Stimulated activated CD4-positive, alpha-beta T cell treated with anti-CD3 and anti-CD28 coated beads, Interleukin-12 subunit alpha, Interleukin-12 subunit beta, amount 100 ng/mL, for 4 hours (primary cell): ENCODE measurements around the gene ASTN2.

Source experiments
- DNase-seq: peaks from one replicate; pipeline ENCODE4 v3.0.0-alpha.2; 2020

The ASTN2 gene

DNA sequence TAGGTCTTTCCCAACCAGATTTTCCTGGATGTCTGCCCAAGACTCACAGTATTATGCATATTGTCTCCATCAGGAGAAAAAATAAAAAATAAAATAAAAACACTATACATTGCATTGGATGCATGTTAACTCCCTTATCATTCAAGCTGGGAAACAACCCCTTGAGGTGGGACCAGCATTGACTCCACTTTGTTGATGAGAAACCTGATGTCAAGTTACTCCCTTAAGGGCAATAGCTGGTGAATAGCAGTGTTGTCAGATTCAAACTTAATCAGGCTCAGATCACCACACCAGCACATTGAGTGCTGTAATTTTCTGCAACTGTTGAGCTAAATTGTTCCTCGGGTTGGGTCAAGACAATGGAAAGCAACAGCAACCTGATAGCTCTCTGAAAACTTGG is 991.7 kb downstream of the ASTN2 start:
- DNase-seq, result no peak

DNA sequence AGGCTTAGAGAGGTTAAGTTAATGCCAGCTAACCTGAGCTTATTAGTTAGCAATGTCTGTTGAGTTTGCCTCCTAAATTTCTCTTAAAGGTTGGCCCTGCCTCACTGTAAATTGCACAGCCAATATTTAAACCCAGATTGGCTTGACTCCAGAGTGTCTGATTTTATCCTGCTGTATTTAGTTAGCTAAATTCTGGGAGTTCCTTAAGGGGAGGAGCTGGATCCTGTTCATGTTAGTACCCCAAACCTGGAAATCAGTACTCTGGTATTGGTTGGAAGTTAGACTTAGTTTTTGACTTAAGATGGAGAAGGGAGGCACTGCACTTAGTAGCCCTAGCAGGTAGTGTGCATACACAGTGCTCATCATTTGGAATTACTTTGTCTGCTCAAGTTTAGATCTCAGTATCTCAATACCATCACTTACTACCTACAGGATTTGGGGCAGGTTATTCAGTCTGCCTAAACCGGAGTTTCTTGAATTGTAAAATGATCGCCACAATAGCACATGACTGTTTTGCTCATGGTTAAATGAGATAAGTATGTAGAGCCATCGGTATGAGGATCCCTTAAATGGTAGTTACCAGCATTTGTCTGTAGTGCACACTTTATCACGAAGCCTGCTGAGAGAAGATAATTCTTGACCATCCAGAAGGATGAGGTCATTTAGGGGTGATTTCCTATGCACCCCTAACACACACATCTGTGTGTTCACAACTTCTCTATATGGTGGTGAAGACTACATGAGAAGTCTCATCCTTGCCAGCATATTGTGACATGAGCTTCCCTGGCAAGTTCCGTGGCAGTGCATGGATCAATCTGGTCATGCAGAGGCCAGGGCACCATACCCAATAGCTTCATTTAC is 992.5 kb downstream of the ASTN2 start:
- DNase-seq, result no peak

DNA sequence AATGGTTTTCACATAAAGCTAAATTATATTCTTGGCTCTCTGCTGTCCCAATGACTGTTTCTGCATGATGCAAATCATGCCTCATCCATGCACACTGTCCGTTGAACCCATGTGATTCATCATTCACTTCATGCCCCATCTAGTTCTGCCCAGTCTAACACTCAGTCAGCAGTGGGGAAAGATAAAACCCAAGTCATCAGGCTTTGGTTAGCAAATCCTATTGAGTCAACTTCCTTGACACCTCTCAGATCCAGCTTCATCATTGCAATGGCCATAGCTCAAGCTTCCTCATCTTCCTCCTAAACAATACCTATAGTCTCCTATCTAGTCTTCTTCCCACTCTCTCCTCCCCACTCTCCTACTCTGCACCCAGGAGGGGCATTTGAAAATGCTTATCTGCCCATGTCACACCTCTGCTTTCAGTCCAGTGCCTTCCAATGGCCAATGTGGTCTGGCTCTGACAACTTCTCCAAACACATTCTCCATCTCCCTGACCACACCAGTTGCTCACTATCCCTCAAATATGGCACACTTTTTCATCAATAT is 993.8 kb downstream of the ASTN2 start:
- DNase-seq, result no peak

DNA sequence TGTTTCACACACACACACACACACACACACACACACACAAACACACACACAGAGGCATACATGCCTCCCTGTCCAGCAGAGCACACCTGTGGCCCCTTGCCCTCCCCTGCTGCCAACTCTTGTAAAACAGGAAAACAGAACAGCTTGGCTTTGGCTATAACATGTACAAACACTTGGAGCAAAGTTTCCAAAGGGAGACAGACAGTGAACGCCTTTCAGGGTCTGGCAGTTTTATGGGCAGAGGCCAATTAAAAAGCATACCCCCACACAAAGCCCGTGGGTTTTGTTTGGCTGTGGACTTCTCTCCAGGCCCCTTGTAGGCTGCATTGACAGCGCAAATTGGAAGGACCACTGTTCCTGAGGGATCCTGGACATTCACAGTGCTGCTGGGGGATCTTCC is 995.7 kb downstream of the ASTN2 start:
- no peak for DNase-seq

- no peak for DNase-seq
Observed at GRCh38 chr9:116417464-116417863, 997.4 kb downstream of the ASTN2 start.

DNA sequence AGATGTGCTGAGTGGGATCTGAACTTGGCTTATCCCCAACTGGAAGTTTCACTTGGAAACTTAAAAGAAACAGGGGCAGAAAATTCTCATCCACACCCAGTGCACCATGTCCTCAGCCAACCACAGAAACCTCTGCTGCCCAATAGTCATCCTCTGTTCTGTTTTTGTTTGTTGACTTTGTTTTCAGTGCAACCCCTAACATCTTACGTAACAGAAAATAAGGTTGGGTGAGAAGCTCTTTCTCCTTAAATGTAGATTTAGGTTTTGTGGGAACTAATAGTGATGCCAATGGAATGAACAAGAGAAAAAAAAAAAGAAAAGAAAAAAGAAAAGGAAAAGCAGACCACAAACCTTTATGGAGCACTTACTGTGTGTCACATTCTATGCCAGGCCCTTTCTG is 998.4 kb downstream of the ASTN2 start:
- no peak for DNase-seq

DNA sequence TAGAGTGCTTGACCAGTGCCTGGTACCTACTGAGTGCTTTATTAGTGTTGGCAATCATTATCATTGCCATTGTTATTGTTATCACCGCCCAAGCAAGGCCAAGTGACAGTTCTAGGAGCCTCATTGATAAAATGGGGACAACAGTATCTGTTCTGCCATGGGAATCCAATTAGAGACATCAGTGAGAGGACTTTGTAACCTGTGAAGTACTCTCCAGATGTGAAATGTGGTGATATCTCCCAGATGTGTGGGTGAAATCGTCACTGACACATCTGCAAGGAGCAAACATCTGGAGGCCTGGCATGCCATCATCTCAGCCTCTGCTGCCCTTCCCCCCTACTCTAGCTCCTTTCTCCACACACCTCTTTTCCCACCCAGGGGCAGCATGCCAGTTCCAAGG is 1000.5 kb downstream of the ASTN2 start:
- no peak for DNase-seq

GRCh38 chr9:116411506-116411905 is 1003.4 kb downstream of the ASTN2 start:
- no peak for DNase-seq

DNA sequence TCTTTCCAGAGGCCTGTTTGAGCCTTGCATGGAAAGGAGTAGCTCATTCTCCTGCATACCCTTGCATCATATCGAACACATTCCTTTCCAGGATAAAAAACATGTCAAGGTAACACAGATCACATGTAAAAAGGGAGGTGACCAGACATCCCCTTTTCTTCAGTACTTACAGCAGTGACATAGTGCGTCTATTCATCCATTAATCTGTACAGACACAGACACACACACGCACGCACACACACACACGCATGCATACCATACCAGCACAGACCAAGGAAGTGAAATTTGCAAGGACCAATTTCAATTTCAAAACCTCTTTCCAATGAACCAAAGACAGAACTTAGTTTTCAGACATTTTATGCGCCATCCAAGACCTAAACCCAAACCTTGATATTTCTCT is 1005.2 kb downstream of the ASTN2 start:
- no peak for DNase-seq

- no peak for DNase-seq
Observed at GRCh38 chr9:116409129-116409528, 1005.7 kb downstream of the ASTN2 start.

DNA sequence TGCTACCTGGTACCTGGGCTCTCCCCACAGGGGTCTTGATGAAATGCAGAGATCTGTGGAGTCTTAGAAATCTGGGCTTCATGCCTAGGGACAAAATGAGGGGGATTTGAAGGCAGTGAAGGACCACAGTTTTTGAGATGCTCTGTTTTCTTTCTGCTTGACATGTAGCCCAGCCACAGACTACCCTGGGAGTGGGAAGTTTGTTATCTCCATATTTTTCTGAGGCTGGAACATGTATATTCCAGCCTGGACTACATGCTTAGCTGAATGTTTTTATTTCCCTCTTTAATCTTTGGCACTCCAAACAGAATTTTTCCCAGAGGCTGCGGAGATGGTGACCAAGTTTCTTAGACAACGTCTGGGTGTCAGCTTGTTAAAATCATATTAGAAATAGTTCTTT is 1008.4 kb downstream of the ASTN2 start:
- DNase-seq, result no peak

GRCh38 chr9:116405321-116405720 is 1009.5 kb downstream of the ASTN2 start:
- no peak for DNase-seq

GRCh38 chr9:116404228-116404627 is 1010.6 kb downstream of the ASTN2 start:
- DNase-seq, result no peak

- DNase-seq, result no peak
Observed at GRCh38 chr9:116403171-116403570, 1011.7 kb downstream of the ASTN2 start.

DNA sequence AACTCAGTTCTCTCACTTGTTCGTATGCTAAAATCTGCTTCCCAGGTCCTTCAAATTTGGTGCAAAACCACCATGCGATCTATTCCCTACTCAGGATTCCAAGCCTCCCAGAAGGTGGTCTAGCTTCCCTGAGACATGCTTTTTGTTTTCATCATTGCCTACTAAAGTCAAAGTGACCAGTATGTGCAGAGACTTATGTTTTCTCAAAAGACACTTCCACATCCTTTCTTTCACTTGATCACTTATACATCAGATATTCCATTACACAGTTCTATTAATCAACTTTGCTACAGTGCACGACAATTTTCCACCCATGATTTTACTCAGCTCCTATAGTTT is 1019.2 kb downstream of the ASTN2 start:
- DNase-seq, result no peak

DNA sequence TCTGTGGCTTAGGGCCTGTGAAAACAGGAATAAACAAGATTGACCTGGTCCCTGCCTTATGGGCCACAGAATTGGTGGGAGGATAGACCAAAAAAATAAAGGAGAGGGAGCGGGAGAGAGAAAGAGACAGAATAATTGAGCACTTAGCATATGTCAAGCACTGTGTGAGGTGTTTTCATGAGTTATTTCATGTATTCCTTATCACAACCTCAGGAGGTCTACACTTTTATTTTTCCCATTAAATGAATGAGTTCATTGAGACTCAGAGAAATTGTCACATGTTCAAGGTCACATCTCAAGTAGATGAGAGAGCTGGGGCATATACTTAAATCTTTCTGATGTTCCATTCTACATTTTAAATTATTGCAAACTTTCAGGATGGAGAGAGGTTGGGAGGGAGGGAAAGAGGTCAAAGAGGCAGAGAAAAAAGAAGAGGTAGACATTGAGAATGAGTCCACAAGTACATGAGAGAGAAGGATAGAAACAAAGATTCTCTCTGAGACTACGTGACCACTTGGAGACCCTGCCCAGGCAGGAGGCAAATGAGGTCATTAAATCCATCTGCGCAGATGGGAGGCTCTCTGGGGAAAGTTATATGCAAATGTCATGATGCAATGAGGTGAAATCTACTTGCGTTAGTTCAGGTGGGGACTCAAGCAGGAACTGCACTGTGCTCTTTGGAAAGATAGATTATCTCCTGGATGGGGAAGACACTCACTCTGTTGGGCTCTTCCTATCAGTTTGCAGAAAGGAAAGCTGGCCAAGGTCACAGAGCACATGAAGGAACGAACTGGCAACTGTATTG is 1019.8 kb downstream of the ASTN2 start:
- DNase-seq, result no peak

GRCh38 chr9:116394070-116394469 is 1020.8 kb downstream of the ASTN2 start:
- DNase-seq, result no peak

DNA sequence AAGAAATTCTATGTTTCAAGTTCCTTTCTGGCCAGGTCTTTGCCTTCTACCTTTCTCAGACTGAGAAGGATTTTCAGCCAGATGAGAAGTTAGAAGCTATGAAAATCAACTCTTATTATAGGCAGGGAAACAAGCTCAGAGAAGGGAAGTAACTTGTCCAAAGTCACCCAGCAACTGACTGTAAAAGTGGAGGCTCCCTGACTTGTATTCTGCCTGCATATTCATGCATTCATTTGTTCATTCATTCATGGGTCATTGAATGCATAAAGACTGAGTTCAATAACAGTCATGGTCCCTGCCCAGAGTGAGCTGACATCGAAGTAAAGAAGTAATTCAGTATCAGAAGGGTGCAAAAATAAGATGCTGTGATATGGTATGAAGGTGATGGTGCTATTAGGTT is 1021.7 kb downstream of the ASTN2 start:
- DNase-seq, result no peak

DNA sequence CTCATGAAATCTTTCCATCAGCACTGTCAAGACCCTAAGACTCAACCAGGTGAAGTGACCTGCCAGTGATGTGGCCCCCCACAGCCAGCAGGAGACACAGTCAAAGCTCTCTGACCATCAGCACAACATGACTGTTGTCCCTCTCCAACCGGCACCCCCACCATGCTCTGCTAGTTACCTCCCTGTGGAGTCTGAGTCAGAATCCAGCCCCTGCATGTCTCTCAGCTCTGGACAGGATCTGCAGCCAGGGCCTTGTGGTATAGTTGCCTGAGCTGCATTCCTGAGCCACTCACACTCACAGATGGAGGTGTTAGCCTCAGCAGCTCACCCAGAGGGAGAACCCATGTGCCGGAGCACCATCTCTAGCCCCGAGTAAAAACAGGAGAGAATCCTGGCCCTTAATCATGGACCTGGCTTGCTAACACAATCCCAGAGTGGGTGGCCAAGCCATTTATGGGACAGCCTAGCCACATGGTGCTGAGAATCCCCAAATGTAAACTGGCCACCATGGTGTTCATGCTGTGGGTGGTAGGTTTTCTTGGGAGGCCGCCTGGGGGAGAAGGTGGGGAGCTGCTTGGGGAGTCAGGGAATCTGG is 1023.5 kb downstream of the ASTN2 start:
- DNase-seq, result no peak

GRCh38 chr9:116390303-116391228 is 1024.3 kb downstream of the ASTN2 start:
- DNase-seq, result no peak

DNA sequence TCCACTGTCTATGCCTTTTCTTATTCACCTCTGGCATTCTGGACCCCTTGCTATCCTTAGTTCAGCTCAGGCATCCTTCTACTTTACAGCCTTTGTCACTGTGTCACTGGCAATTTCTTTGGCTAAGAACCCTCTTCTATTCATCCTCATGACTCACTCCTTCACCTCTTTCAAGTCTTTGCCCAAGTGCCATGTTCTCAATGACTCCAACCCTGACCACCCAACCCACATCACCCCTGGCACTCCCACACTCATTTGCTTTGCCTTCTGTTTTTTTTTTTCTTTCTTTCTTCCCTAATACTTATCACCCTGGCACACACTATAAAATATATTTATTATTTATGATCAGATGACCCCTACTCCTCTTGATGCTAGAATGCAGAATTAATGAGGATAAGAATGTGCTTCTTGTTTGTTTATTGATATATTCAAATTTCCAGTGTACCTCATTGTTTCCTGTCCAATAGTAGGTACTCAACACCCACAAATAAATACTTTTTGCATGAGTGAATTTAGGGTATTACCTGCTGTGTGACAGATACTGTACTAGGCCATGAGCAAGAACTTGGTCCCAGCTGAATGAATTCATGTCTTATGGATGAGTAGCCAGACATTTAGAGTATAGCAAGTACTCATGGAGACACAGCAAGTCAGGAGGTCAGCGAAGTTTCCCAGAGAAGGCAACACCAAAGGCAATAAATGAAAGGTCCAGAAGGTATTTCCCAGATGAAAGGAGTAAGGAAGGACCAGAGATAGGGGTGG is 1025.1 kb downstream of the ASTN2 start:
- DNase-seq, result no peak
